Astrocyte (in vitro differentiated cells and primary cell): ENCODE measurements around the gene COA4. TPM values are rescaled to one million over a fixed set of nuclear protein-coding genes. Genes with fewer than 3 reads are reported as not detected.
A peak's percentile ranks its signal among the peaks of the same experiment; 100 is the strongest.

Experiments used
- DNase-seq: peaks from one replicate; pipeline ENCODE4 v3.0.0-alpha.2; 2010; ENCODE audit warnings: low read depth
- FAIRE-seq: peaks from 2 replicates; lab custom pipeline; 2011; peaks lifted over from hg19 to GRCh38; lab: Jason Lieb, UNC
- H2AFZ ChIP-seq: 2 replicates; pipeline ENCODE4 v1.6.0; 2012; ENCODE audit warnings: low read depth, low read length, inconsistent platforms
- H3K27ac ChIP-seq: 2 replicates; pipeline ENCODE4 v1.5.1; 2011; ENCODE audit warnings: low read depth, low read length, inconsistent platforms
- H3K27me3 ChIP-seq: 2 replicates; pipeline ENCODE4 v1.6.0; 2011; ENCODE audit warnings: low read length, inconsistent platforms; ENCODE audit not compliant: insufficient read depth
- H3K36me3 ChIP-seq: 2 replicates; pipeline ENCODE4 v1.5.1; 2011; ENCODE audit warnings: low read length, inconsistent platforms; ENCODE audit not compliant: insufficient read depth
- H3K4me1 ChIP-seq: 2 replicates; pipeline ENCODE4 v1.5.1; 2011; ENCODE audit warnings: low read length, inconsistent platforms; ENCODE audit not compliant: insufficient read depth
- H3K4me2 ChIP-seq: 2 replicates; pipeline ENCODE4 v1.6.0; 2012; ENCODE audit warnings: low read length, inconsistent platforms
- H3K4me3 ChIP-seq: 2 replicates; pipeline ENCODE4 v1.5.1; 2011; ENCODE audit warnings: low read depth, mild to moderate bottlenecking, low read length, inconsistent platforms; ENCODE audit not compliant: insufficient read depth
- H3K79me2 ChIP-seq: 2 replicates; pipeline ENCODE4 v1.6.0; 2012; ENCODE audit warnings: mild to moderate bottlenecking, low read length, inconsistent platforms; ENCODE audit not compliant: insufficient read depth
- H3K9ac ChIP-seq: 2 replicates; pipeline ENCODE4 v1.6.0; 2012; ENCODE audit warnings: mild to moderate bottlenecking, low read length, inconsistent platforms
- H3K9me3 ChIP-seq: 2 replicates; pipeline ENCODE4 v1.5.1; 2012; ENCODE audit warnings: low read depth, mild to moderate bottlenecking, low read length, inconsistent platforms; ENCODE audit not compliant: insufficient read depth
- H4K20me1 ChIP-seq: 2 replicates; pipeline ENCODE4 v1.6.0; 2012; ENCODE audit warnings: low read length, inconsistent platforms; ENCODE audit not compliant: insufficient read depth
- H3K27ac Mint-ChIP-seq: one replicate; pipeline ENCODE4 v1.8.0; 2021; ENCODE audit warnings: mild to moderate bottlenecking, mixed read lengths; ENCODE audit not compliant: unreplicated experiment
- H3K27me3 Mint-ChIP-seq: one replicate; pipeline ENCODE4 v1.8.0; 2021; ENCODE audit warnings: low read depth, mixed read lengths; ENCODE audit not compliant: unreplicated experiment
- H3K36me3 Mint-ChIP-seq: one replicate; pipeline ENCODE4 v1.8.0; 2021; ENCODE audit warnings: low read depth, mixed read lengths; ENCODE audit not compliant: unreplicated experiment
- H3K4me1 Mint-ChIP-seq: one replicate; pipeline ENCODE4 v1.8.0; 2021; ENCODE audit warnings: low read depth, mixed read lengths; ENCODE audit not compliant: unreplicated experiment
- H3K4me3 Mint-ChIP-seq: one replicate; pipeline ENCODE4 v1.8.0; 2021; ENCODE audit warnings: mild to moderate bottlenecking, moderate library complexity, mixed read lengths; ENCODE audit not compliant: unreplicated experiment
- H3K9me3 Mint-ChIP-seq: one replicate; pipeline ENCODE4 v1.8.0; 2021; ENCODE audit warnings: mild to moderate bottlenecking, mixed read lengths; ENCODE audit not compliant: unreplicated experiment
- EZH2 ChIP-seq: IDR thresholded peaks from 2 replicates; pipeline ENCODE4 v1.6.1; 2012; ENCODE audit warnings: mild to moderate bottlenecking, low read length, inconsistent platforms; ENCODE audit not compliant: insufficient read depth
- total RNA-seq: library from RNA; stranded (reverse); gene quantifications from 2 replicates; pipeline ENCODE4 v1.2.1, GENCODE V29; 2021
- TF ChIP-seq, protein P1 (sequence below): IDR thresholded peaks from 2 replicates; pipeline ENCODE4 v1.5.1; 2011; ENCODE audit warnings: low read depth, mild to moderate bottlenecking, inconsistent platforms, low read length, moderate library complexity; ENCODE audit not compliant: insufficient read depth

Gene COA4
- total RNA-seq, 1 donor from 2014 or later = 59.0 TPM

DNA sequence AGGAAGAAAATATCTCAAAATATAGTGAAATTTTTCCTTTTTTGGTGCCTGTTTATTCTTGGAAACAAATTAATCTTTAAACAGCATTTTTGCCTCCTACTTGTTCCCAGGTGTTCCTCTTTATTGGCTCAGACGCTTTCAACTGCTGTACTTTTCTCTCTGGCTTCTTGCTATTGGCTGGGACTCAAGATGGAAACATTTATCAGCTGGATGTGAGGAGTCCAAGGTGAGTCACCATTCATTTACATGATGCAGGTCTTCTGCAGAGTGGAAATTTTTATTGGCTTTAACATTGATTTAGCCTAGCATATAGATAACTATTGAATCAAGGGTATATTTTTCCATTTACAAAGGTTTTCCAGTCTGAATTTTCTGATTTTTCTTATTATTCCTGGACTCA lies 39.8 kb upstream of the COA4 start:
- Histone ChIP-seq H3K36me3 (peaks cover 22% of the 10 kb centered on the region), H4K20me1 (no peaks in the 10 kb centered on the region), H3K4me2 (no peak overlapping the region), H3K27ac (no peak overlapping the region), H2AFZ (no peak overlapping the region), H3K27me3 (no peaks in the 10 kb centered on the region), H3K79me2 (no peaks in the 10 kb centered on the region), H3K9ac (no peak overlapping the region), H3K4me3 (no peak overlapping the region), H3K9me3 (no peaks in the 10 kb centered on the region), H3K4me1 (no peaks in the 10 kb centered on the region)
- peaks cover 2% of the 10 kb centered on the region for H3K4me1 Mint-ChIP-seq
- no peaks in the 10 kb centered on the region for H3K9me3 Mint-ChIP-seq
- FAIRE-seq = no peak
- H3K27ac Mint-ChIP-seq = no peak overlapping the region
- TF ChIP-seq EZH2 = no peak
- TF ChIP-seq, protein P1, sequence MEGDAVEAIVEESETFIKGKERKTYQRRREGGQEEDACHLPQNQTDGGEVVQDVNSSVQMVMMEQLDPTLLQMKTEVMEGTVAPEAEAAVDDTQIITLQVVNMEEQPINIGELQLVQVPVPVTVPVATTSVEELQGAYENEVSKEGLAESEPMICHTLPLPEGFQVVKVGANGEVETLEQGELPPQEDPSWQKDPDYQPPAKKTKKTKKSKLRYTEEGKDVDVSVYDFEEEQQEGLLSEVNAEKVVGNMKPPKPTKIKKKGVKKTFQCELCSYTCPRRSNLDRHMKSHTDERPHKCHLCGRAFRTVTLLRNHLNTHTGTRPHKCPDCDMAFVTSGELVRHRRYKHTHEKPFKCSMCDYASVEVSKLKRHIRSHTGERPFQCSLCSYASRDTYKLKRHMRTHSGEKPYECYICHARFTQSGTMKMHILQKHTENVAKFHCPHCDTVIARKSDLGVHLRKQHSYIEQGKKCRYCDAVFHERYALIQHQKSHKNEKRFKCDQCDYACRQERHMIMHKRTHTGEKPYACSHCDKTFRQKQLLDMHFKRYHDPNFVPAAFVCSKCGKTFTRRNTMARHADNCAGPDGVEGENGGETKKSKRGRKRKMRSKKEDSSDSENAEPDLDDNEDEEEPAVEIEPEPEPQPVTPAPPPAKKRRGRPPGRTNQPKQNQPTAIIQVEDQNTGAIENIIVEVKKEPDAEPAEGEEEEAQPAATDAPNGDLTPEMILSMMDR = no peak
- peaks cover 11% of the 10 kb centered on the region for H3K36me3 Mint-ChIP-seq
- DNase-seq = peak; percentile 52
- H3K27me3 Mint-ChIP-seq = no peaks in the 10 kb centered on the region
- H3K4me3 Mint-ChIP-seq = no peak overlapping the region

DNA sequence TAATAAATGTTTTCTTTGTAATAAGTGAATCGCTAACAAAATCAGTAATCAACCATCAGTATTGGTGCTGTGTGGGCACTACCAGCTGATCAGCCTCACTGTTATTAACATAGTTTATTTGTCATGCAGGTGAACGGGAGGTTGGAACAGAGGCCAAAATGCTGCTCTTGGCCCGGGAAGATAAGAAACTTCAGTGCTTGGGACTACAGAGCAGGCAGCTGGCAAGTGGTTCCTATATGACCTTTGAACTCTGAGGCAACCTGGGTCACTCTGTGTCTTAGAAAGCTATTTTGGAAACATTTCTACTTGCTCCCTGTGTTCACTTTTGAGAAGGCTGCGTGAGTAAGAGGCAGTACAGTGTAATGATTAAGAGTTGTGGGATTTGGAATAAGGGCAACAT lies 37.6 kb upstream of the COA4 start:
- H3K4me1 ChIP-seq = no peaks in the 10 kb centered on the region
- no peak overlapping the region for H3K4me3 ChIP-seq
- no peaks in the 10 kb centered on the region for H3K9me3 ChIP-seq
- DNase-seq = no peak
- H3K9me3 Mint-ChIP-seq = no peaks in the 10 kb centered on the region
- no peak overlapping the region for H3K4me3 Mint-ChIP-seq
- no peaks in the 10 kb centered on the region for H4K20me1 ChIP-seq
- no peaks in the 10 kb centered on the region for H3K27me3 ChIP-seq
- H3K27ac ChIP-seq = no peak overlapping the region
- no peaks in the 10 kb centered on the region for H3K4me1 Mint-ChIP-seq
- FAIRE-seq = no peak
- no peak overlapping the region for H3K9ac ChIP-seq
- H3K79me2 ChIP-seq = no peaks in the 10 kb centered on the region
- no peak overlapping the region for H3K27ac Mint-ChIP-seq
- H3K4me2 ChIP-seq = no peak overlapping the region
- peaks cover 19% of the 10 kb centered on the region for H3K36me3 ChIP-seq
- peaks cover 11% of the 10 kb centered on the region for H3K36me3 Mint-ChIP-seq
- H3K27me3 Mint-ChIP-seq = no peaks in the 10 kb centered on the region
- H2AFZ ChIP-seq = no peak overlapping the region
- TF ChIP-seq, protein P1 = no peak
- TF ChIP-seq EZH2 = no peak

DNA sequence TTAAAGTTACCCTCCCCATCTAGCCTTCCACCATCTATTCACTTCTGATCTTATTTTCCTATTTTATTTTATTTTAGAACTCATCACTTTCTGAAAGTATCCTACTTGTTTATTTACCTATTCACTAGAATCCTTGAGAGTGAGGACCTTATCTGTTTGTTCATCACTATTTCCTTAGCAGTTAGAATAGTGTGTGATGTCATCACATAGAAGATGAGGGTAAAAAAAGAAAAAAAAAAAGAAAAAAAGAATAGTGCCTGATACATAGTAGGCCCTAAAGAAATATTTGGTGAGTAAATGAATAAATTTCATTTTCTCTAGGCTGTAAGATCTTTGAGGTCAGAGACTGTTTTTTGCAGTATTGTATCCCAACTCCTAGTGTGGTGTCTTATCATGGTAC lies 36.8 kb upstream of the COA4 start:
- TF ChIP-seq EZH2 = no peak
- TF ChIP-seq, protein P1 = no peak
- Histone ChIP-seq H3K9me3 (no peaks in the 10 kb centered on the region), H3K27me3 (no peaks in the 10 kb centered on the region), H3K9ac (no peak overlapping the region), H3K4me1 (no peaks in the 10 kb centered on the region), H3K4me3 (no peak overlapping the region), H4K20me1 (no peaks in the 10 kb centered on the region), H3K27ac (no peak overlapping the region), H3K36me3 (peaks cover 13% of the 10 kb centered on the region), H3K4me2 (no peak overlapping the region), H2AFZ (no peak overlapping the region), H3K79me2 (no peaks in the 10 kb centered on the region)
- no peak for DNase-seq
- Mint-ChIP-seq H3K4me3 (no peak overlapping the region), H3K36me3 (peaks cover 15% of the 10 kb centered on the region), H3K9me3 (no peaks in the 10 kb centered on the region), H3K27me3 (no peaks in the 10 kb centered on the region), H3K27ac (no peak overlapping the region), H3K4me1 (no peaks in the 10 kb centered on the region)
- no peak for FAIRE-seq
